ENCODE results near the gene TRAPPC12. TPM values are rescaled to one million over a fixed set of nuclear protein-coding genes. Genes with fewer than 3 reads are reported as not detected.

TRAPPC12 gene
- total and polyA plus RNA-seq, 4 experiments from 2014 or later: 18.0 to 137 (median 94.7) TPM

DNA sequence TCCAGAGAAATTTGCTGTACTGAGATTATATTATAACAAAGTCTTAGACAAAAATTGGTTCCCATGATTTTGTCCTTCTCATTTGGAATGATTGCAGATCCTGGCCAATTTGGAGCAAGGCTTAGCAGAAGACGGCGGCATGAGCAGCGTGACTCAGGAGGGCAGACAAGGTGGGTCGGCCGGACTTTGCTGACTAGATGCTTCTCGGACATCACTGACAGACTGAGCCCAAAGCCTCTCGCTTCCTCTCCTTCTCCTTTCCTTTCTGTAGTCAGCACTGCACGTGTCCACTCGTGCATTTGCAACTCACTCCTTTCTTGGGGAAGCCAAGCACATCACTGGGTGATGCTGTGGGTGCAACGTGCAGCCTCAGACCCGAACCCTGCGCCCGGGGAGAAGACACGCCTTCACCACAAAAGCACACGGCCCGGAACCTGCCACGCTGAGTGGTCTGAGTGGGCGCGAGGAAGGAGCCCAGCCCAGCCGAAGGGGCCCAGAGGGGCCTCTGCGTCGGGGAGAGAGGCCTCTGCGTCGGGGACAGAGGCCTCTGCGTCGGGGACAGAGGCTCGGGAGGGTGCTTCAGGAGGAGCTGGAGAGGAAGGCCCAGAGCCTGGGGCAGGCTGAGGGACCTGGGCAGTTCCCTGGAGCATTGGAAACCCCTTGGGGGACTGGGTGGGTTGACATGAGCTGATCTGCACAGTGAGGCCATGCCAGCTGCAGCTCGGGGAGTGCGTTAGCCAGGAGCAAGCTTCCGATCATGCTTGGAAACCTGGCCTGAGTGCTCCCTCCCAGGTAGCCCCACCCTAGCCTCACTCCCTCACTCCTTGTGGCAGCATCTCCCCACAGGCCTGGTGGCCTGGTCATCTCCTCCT lies 78.3 kb downstream of the TRAPPC12 start:
- no peak for DNase-seq
- no peaks in the 10 kb centered on the region for H3K9me3 Mint-ChIP-seq
- H3K36me3 ChIP-seq (ENCODE audit: insufficient read depth, low read length): peaks cover 30% of the 10 kb centered on the region
- H3K27ac Mint-ChIP-seq: no peak overlapping the region
- no peak overlapping the region for H3K27ac ChIP-seq (ENCODE audit: low read depth, low read length)
- CTCF ChIA-PET (ENCODE audit: partially characterized antibody): no interaction called here
- peaks cover 22 to 42% of the 10 kb centered on the region in 2 donors for H3K36me3 Mint-ChIP-seq
- H3K4me1 Mint-ChIP-seq: peaks cover 3 to 6% (median 4%) of the 10 kb centered on the region in 4 donors
- no peak overlapping the region for H3K4me3 ChIP-seq (ENCODE audit: low read length in 2 of 2)
- no peaks in the 10 kb centered on the region for H3K27me3 ChIP-seq (ENCODE audit: insufficient read depth, low read length)
- intact Hi-C loops (cut with micrococcal nuclease): no loop called here
- H3K4me3 Mint-ChIP-seq: no peak overlapping the region
- POLR2A ChIA-PET (ENCODE audit: partially characterized antibody): no interaction called here
- H3K4me1 ChIP-seq (ENCODE audit: insufficient read depth, low read length): peaks cover 3% of the 10 kb centered on the region
- no peaks in the 10 kb centered on the region for H3K27me3 Mint-ChIP-seq
- H3K9me3 ChIP-seq (ENCODE audit: control insufficient read depth in 1 of 2, low read length in 2 of 2): no peaks in the 10 kb centered on the region

DNA sequence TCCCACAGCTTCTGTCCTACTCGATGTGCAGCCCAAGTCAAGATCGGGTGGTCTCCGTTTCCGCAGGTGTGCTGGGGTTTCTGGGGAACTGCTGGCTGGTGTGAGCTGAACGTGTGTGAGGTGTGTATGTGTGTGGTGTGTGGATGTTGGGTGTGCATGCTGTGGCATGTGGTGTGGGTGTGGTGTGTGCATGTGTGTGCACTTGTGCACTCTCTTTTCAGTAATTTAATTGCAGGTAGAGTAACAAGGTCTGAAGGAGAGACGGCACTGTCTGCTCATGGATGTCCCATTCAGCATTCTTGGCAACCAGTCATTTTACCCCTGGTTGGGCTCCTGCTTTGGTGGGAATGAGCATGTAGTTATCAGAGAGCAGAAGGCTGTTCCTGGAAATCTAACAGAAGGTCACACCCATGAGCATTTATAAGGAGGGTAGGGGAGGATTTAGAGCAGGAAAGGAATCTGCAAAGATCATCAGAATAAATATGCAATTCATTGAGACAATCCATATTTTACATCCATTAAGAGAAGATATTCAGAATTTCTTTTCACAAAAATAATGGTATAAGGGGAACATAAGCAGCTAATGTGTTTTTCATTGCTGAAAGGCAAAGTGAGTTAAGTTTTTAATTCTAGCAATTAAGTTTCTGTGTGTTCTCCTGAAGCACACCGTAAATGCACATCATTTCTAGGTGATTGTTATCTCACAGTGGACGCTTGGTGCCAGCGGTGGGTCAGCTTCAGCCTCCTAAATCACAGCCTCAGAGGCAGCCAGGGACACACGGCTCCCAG lies 79.1 kb downstream of the TRAPPC12 start:
- Histone ChIP-seq H3K4me3 (ENCODE audit: low read length in 2 of 2) (no peak overlapping the region), H3K9me3 (ENCODE audit: control insufficient read depth in 1 of 2, low read length in 2 of 2) (no peaks in the 10 kb centered on the region), H3K4me1 (ENCODE audit: insufficient read depth, low read length) (peaks cover 3% of the 10 kb centered on the region), H3K27ac (ENCODE audit: low read depth, low read length) (no peak overlapping the region), H3K36me3 (ENCODE audit: insufficient read depth, low read length) (peaks cover 25% of the 10 kb centered on the region), H3K27me3 (ENCODE audit: insufficient read depth, low read length) (no peaks in the 10 kb centered on the region)
- ChIA-PET CTCF (ENCODE audit: partially characterized antibody) (interaction anchor here (0.8 kb wide), 1 partner anchor 35 kb away, joined by 3 read pairs; no protein-coding TSS in a partner anchor), POLR2A (ENCODE audit: partially characterized antibody) (no interaction called here)
- DNase-seq: no peak
- Mint-ChIP-seq H3K27ac (peak overlapping the region in 2 of 7 donors; percentile 36), H3K4me1 (peaks cover 3 to 6% (median 4%) of the 10 kb centered on the region in 4 donors), H3K27me3 (no peaks in the 10 kb centered on the region), H3K36me3 (peaks cover 18 to 34% of the 10 kb centered on the region in 2 donors), H3K4me3 (no peak overlapping the region), H3K9me3 (no peaks in the 10 kb centered on the region)
- intact Hi-C loops (cut with micrococcal nuclease): no loop called here

DNA sequence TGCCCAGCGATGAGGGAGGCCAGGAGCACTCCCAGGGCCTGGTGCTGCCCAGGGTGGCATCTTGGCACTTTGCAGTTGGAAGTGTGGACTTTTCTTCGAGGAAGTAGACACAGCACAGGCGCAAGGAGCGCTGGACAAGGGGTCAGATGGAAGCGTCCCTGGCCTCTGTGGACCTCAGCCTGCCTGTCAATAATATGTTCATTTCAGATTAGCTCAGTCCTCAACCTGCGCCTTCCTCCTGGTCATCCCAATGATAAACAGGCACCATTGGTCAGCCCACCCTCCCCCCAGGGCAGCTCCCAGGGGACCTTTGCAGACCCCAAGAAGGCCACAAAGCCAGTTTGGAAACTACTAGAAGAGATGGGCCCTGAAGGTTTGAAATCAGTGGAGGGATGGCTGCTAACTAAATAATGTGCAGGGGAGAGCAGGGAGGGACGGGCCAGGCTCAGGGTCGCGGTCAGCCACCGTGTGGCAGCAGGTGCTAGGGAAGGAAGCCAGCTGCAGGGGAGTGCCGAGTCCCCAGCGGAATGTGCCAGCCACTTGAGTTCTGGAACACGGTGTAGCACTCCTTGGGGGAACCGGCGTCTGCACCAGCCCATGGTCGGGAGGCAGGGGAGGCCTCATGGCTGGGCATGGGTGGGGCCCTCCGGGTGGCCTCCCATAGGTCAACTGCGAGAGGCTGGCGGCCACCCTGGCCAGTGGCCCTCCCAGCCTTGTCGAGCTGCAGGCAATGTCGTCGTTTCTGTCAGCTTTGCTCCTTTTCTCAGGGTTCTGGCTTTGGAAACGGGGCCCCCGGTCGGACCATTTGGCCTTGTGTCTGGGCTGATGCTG lies 79.9 kb downstream of the TRAPPC12 start:
- Mint-ChIP-seq H3K27ac (peak overlapping the region in 1 of 7 donors; percentile 57), H3K4me3 (no peak overlapping the region), H3K27me3 (no peaks in the 10 kb centered on the region), H3K36me3 (peaks cover 24 to 34% of the 10 kb centered on the region in 2 donors), H3K9me3 (no peaks in the 10 kb centered on the region), H3K4me1 (peaks cover 3 to 6% (median 4%) of the 10 kb centered on the region in 4 donors)
- CTCF ChIA-PET (ENCODE audit: partially characterized antibody): interaction anchor here (0.8 to 1.3 kb wide), 3 partner anchors 11 to 80 kb away, joined by 3 to 4 read pairs (median 3); no protein-coding TSS in a partner anchor
- no peaks in the 10 kb centered on the region for H3K9me3 ChIP-seq (ENCODE audit: control insufficient read depth in 1 of 2, low read length in 2 of 2)
- no peaks in the 10 kb centered on the region for H3K27me3 ChIP-seq (ENCODE audit: insufficient read depth, low read length)
- H3K4me1 ChIP-seq (ENCODE audit: insufficient read depth, low read length): peaks cover 3% of the 10 kb centered on the region
- intact Hi-C loops (cut with micrococcal nuclease): no loop called here
- DNase-seq: no peak
- no peak overlapping the region for H3K4me3 ChIP-seq (ENCODE audit: low read length in 2 of 2)
- peaks cover 24% of the 10 kb centered on the region for H3K36me3 ChIP-seq (ENCODE audit: insufficient read depth, low read length)
- no peak overlapping the region for H3K27ac ChIP-seq (ENCODE audit: low read depth, low read length)
- POLR2A ChIA-PET (ENCODE audit: partially characterized antibody): no interaction called here

DNA sequence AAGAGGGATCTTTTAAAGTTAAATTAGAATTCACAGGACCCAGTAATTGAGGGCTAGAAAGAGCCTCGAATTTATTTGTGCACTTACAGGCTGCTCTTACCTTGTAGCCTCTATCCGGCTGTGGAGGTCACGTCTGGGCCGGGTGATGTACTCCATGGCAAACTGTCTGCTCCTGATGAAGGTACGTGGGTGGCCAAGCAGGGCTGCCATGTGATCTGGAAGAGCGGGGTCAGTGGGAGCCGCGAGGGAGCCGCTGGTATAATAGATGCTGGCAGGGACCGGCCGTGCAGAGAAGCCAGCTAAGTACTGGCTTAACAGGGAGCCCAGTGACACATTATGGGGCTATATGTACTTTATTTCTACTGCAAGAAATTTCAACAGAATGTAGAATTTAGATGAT lies 80.7 kb downstream of the TRAPPC12 start:
- no peaks in the 10 kb centered on the region for H3K9me3 Mint-ChIP-seq
- H3K4me1 ChIP-seq (ENCODE audit: insufficient read depth, low read length): peaks cover 3% of the 10 kb centered on the region
- peaks cover 3 to 6% (median 4%) of the 10 kb centered on the region in 4 donors for H3K4me1 Mint-ChIP-seq
- H3K4me3 ChIP-seq (ENCODE audit: low read length in 2 of 2): no peak overlapping the region
- peaks cover 32 to 38% of the 10 kb centered on the region in 2 donors for H3K36me3 Mint-ChIP-seq
- no peak overlapping the region for H3K27ac ChIP-seq (ENCODE audit: low read depth, low read length)
- H3K27ac Mint-ChIP-seq: no peak overlapping the region
- H3K27me3 Mint-ChIP-seq: no peaks in the 10 kb centered on the region
- CTCF ChIA-PET (ENCODE audit: partially characterized antibody): interaction anchor here (1.3 kb wide), 3 partner anchors 11 to 80 kb away, joined by 3 to 4 read pairs (median 3); no protein-coding TSS in a partner anchor
- H3K4me3 Mint-ChIP-seq: no peak overlapping the region
- no peaks in the 10 kb centered on the region for H3K9me3 ChIP-seq (ENCODE audit: control insufficient read depth in 1 of 2, low read length in 2 of 2)
- DNase-seq: no peak
- no peaks in the 10 kb centered on the region for H3K27me3 ChIP-seq (ENCODE audit: insufficient read depth, low read length)
- H3K36me3 ChIP-seq (ENCODE audit: insufficient read depth, low read length): peaks cover 30% of the 10 kb centered on the region
- intact Hi-C loops (cut with micrococcal nuclease): no loop called here
- POLR2A ChIA-PET (ENCODE audit: partially characterized antibody): no interaction called here

DNA sequence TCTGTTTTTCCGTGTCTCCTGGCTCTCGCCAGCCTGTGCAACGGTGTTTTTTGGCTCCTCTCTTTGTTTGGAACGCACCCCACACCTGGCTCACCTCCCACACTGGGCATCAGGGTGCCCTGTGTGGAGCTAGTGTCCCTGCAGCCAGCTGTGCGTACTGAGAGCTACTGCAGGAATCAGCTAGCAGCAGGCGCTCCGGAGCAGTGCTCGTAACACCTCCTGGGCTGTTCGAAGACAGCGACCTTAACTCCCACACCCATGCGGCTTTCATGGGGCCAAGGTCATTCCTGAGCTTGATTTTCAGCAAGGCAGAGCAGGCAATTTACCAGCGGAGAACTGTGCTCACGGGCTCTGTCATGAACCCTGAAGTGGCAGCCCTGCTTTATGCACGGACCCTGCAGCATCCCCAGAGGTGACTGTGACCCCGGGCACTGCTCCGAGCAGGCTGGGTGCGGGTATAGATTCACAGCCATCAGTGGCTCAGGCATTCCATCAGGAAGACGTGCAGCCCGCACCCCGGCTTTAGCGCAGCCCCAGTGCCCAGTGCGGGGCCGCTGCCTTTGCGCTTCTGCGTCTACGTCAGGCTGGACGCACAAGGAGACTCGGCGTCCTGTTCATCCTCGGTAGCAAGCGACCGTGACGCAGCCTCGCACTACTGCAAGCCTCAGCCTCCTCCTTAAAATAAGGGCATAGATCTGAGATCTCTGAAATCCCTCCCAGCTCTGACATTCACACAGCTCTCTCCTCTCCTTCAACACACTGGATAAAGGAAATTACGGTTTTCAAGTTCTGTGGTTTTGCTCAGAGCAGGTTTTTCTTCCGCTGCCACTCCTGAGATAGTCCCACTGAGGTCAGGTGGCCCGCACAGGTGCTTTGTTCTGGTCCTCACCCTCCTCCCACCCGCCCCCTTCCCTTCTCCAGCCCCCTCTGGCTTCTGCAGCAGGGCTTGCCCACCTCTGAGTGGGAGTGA lies 81.6 kb downstream of the TRAPPC12 start:
- Mint-ChIP-seq H3K4me1 (peaks cover 1 to 6% (median 3%) of the 10 kb centered on the region in 4 donors), H3K9me3 (no peaks in the 10 kb centered on the region), H3K27ac (peak overlapping the region in 4 of 7 donors; percentile 8 to 70 (median 44)), H3K27me3 (no peaks in the 10 kb centered on the region), H3K36me3 (peaks cover 32 to 37% of the 10 kb centered on the region in 2 donors), H3K4me3 (no peak overlapping the region)
- POLR2A ChIA-PET (ENCODE audit: partially characterized antibody): no interaction called here
- DNase-seq: no peak
- no peaks in the 10 kb centered on the region for H3K9me3 ChIP-seq (ENCODE audit: control insufficient read depth in 1 of 2, low read length in 2 of 2)
- H3K36me3 ChIP-seq (ENCODE audit: insufficient read depth, low read length): peaks cover 38% of the 10 kb centered on the region
- intact Hi-C loops (cut with micrococcal nuclease): no loop called here
- CTCF ChIA-PET (ENCODE audit: partially characterized antibody): interaction anchor here (0.9 to 1.3 kb wide), 4 partner anchors 8 to 79 kb away, joined by 3 to 4 read pairs (median 3); no protein-coding TSS in a partner anchor
- H3K4me3 ChIP-seq (ENCODE audit: low read length in 2 of 2): no peak overlapping the region
- peaks cover 3% of the 10 kb centered on the region for H3K4me1 ChIP-seq (ENCODE audit: insufficient read depth, low read length)
- H3K27me3 ChIP-seq (ENCODE audit: insufficient read depth, low read length): no peaks in the 10 kb centered on the region
- H3K27ac ChIP-seq (ENCODE audit: low read depth, low read length): no peak overlapping the region

DNA sequence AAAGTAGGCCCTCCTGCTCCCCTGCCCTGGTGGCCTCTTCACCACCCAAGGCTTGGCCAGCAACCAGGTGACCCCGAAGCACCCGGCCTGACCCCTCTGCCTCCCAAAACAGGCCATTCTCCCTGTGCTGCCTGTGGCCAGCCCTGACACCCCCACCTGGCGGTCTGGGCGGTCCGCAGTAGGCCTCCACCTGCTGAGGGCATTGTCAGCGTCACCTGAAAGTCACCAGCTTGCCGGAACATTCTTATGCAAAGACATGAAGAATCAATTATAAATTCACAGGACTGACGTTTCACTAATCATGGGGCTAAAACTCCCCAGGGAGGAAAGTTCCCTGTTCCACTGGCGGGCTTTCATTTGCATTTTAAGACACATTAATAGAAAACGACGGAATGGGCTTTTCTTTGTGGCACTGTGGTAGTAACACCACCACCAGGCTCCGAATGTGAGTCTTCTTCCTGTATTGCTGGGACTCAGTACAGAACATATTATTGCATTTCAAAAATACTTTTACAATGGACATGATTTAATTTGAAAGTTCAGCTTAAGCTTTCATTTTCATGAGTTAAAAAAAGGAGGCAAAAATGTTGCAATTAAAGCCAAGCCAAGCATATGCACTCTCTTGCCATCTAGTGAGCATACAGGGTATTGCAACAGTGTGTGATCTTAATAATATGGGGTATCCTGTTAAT lies 82.5 kb downstream of the TRAPPC12 start:
- Histone ChIP-seq H3K9me3 (ENCODE audit: control insufficient read depth in 1 of 2, low read length in 2 of 2) (no peaks in the 10 kb centered on the region), H3K4me1 (ENCODE audit: insufficient read depth, low read length) (peaks cover 3% of the 10 kb centered on the region), H3K27me3 (ENCODE audit: insufficient read depth, low read length) (no peaks in the 10 kb centered on the region), H3K4me3 (ENCODE audit: low read length in 2 of 2) (no peak overlapping the region), H3K27ac (ENCODE audit: low read depth, low read length) (no peak overlapping the region), H3K36me3 (ENCODE audit: insufficient read depth, low read length) (peaks cover 46% of the 10 kb centered on the region)
- no peak overlapping the region for H3K4me3 Mint-ChIP-seq
- peaks cover 1 to 6% (median 3%) of the 10 kb centered on the region in 4 donors for H3K4me1 Mint-ChIP-seq
- intact Hi-C loops (cut with micrococcal nuclease): loop anchor here (1.0 kb wide), 1 partner anchor 189 kb away; no protein-coding TSS in a partner anchor
- H3K36me3 Mint-ChIP-seq: peaks cover 31 to 37% of the 10 kb centered on the region in 2 donors
- no peaks in the 10 kb centered on the region for H3K9me3 Mint-ChIP-seq
- H3K27me3 Mint-ChIP-seq: no peaks in the 10 kb centered on the region
- H3K27ac Mint-ChIP-seq: peak overlapping the region; percentile 22 to 83 (median 66)
- CTCF ChIA-PET (ENCODE audit: partially characterized antibody): interaction anchor here (0.6 to 1.0 kb wide), 5 partner anchors 9 to 39 kb away, joined by 3 read pairs; no protein-coding TSS in a partner anchor
- POLR2A ChIA-PET (ENCODE audit: partially characterized antibody): no interaction called here
- peak; percentile 40 to 57 (median 51) for DNase-seq
